A549 (cell line): ENCODE measurements around the gene NUMA1. TPM values are rescaled to one million over a fixed set of nuclear protein-coding genes. Genes with fewer than 3 reads are reported as not detected.

Source experiments
- ATAC-seq, 2 experiments: fragments of 200-7000 bp in 1 of 2; fragments of >200 bp in 1 of 2; cut with Nextera tagmentation in 1 of 2; cut with Tn5 transposase in 1 of 2; 3 replicates each; pipeline versions ENCODE4 v1.8.0 to v1.9.1; 2018 to 2020; ENCODE audit warnings: mild to moderate bottlenecking in 1 of 2, moderate library complexity in 1 of 2
- CTCF ChIA-PET: fragments of 300-600 bp; sonication (Branson Sonifier 250); formaldehyde crosslinking; extraction: SDS; loops from one replicate; lab custom pipeline; 2021; ENCODE audit warnings: antibody characterized with exemption, inconsistent platforms; lab: Yijun Ruan, JAX
- POLR2A ChIA-PET: fragments of 350-600 bp; formaldehyde crosslinking; extraction: SDS; loops from one replicate; lab custom pipeline; 2021; ENCODE audit warnings: antibody characterized with exemption, inconsistent platforms; lab: Yijun Ruan, JAX
- DNase-seq, 2 experiments: peaks; one replicate each; pipeline versions ENCODE4 v3.0.0 to v3.0.0-alpha.2; 2011 to 2016; ENCODE audit warnings: low read depth in 1 of 2, low spot score in 1 of 2
- FAIRE-seq: peaks from 2 replicates; lab custom pipeline; 2011; peaks lifted over from hg19 to GRCh38; lab: Jason Lieb, UNC
- H3K27ac ChIP-seq, 2 experiments: fragments of >200 bp; sonication (Bioruptor Twin); formaldehyde crosslinking; 3 replicates each; pipeline ENCODE4 v1.5.1; 2016 to 2017
- H3K4me1 ChIP-seq: fragments of >200 bp; sonication (Bioruptor Twin); formaldehyde crosslinking; 3 replicates; pipeline ENCODE4 v1.6.1; 2016
- H3K4me2 ChIP-seq: fragments of >200 bp; sonication (Bioruptor Twin); formaldehyde crosslinking; 3 replicates; pipeline ENCODE4 v1.6.1; 2016
- H3K4me3 ChIP-seq: fragments of >200 bp; sonication (Bioruptor Twin); formaldehyde crosslinking; 3 replicates; pipeline ENCODE4 v1.5.1; 2016
- H3K9me3 ChIP-seq: fragments of >200 bp; sonication (Bioruptor Twin); formaldehyde crosslinking; 3 replicates; pipeline ENCODE4 v1.6.1; 2016
- ATOH8 ChIP-seq: fragments of 250-450 bp; sonication (Bioruptor Pico); IDR thresholded peaks from 2 replicates; pipeline ENCODE4 v1.5.0; 2020; ENCODE audit warnings: low read depth, mild to moderate bottlenecking, moderate library complexity
- CTCF ChIP-seq: fragments of >200 bp; sonication (Bioruptor Twin); formaldehyde crosslinking; IDR thresholded peaks from 3 replicates; pipeline ENCODE4 v1.5.1; 2016
- E2F6 ChIP-seq: IDR thresholded peaks from 2 replicates; pipeline ENCODE4 v1.6.1; 2012; ENCODE audit warnings: low read depth, borderline replicate concordance
- EHMT2 ChIP-seq: fragments of 200-600 bp; sonication (generic); IDR thresholded peaks from 2 replicates; pipeline ENCODE4 v1.6.1; 2016; ENCODE audit warnings: antibody characterized with exemption, low read depth, mild to moderate bottlenecking, moderate library complexity
- ESRRA ChIP-seq: fragments of 150-350 bp; IDR thresholded peaks from 2 replicates; pipeline ENCODE4 v1.6.1; 2014; ENCODE audit warnings: mild to moderate bottlenecking, low read length, borderline replicate concordance
- FOSB ChIP-seq: fragments of 250-450 bp; sonication (Bioruptor Pico); IDR thresholded peaks from 2 replicates; pipeline ENCODE4 v1.5.0; 2020; ENCODE audit warnings: mild to moderate bottlenecking, moderate library complexity
- GATA3 ChIP-seq: IDR thresholded peaks from 2 replicates; pipeline ENCODE4 v1.6.1; 2012; ENCODE audit warnings: borderline replicate concordance
- HDAC2 ChIP-seq: fragments of 200-600 bp; sonication (generic); IDR thresholded peaks from 2 replicates; pipeline ENCODE4 v1.6.1; 2016
- HEYL ChIP-seq: fragments of 250-450 bp; sonication (Bioruptor Pico); IDR thresholded peaks from 2 replicates; pipeline ENCODE4 v1.8.0; 2021; ENCODE audit warnings: mild to moderate bottlenecking, moderate library complexity
- HOXA7 ChIP-seq: fragments of 250-450 bp; sonication (Bioruptor Pico); IDR thresholded peaks from 2 replicates; pipeline ENCODE4 v1.5.0; 2020; ENCODE audit warnings: mild to moderate bottlenecking, moderate library complexity
- HOXB5 ChIP-seq: fragments of 250-450 bp; sonication (Bioruptor Pico); IDR thresholded peaks from 2 replicates; pipeline ENCODE4 v1.5.0; 2020; ENCODE audit warnings: mild to moderate bottlenecking, moderate library complexity
- JUN ChIP-seq, 2 experiments: fragments of >200 bp; sonication (Bioruptor Twin); formaldehyde crosslinking; IDR thresholded peaks; 2 replicates in 1 of 2; 3 replicates in 1 of 2; pipeline ENCODE4 v1.6.1; 2016 to 2017
- JUNB ChIP-seq: fragments of >200 bp; sonication (Bioruptor Twin); formaldehyde crosslinking; IDR thresholded peaks from 2 replicates; pipeline ENCODE4 v1.6.1; 2016
- KDM1A ChIP-seq: fragments of 200-600 bp; sonication (generic); IDR thresholded peaks from 2 replicates; pipeline ENCODE4 v1.6.1; 2016; ENCODE audit warnings: low read depth, mild to moderate bottlenecking
- KDM5A ChIP-seq: fragments of 200-600 bp; sonication (generic); IDR thresholded peaks from 2 replicates; pipeline ENCODE4 v1.6.1; 2016; ENCODE audit warnings: antibody characterized with exemption, mild to moderate bottlenecking
- MAX ChIP-seq: IDR thresholded peaks from 2 replicates; pipeline ENCODE4 v1.6.1; 2012
- MYC ChIP-seq: IDR thresholded peaks from 2 replicates; pipeline ENCODE4 v1.6.1; 2012; ENCODE audit warnings: mild to moderate bottlenecking, inconsistent platforms, low read length, improper control_type of control experiment, borderline replicate concordance
- NPAS2 ChIP-seq: fragments of 250-450 bp; sonication (Bioruptor Pico); IDR thresholded peaks from 2 replicates; pipeline ENCODE4 v1.8.0; 2022; ENCODE audit warnings: mild to moderate bottlenecking, moderate library complexity, borderline replicate concordance
- RAD21 ChIP-seq, 2 experiments: fragments of >200 bp in 1 of 2; sonication (Bioruptor Twin) in 1 of 2; formaldehyde crosslinking in 1 of 2; IDR thresholded peaks in 1 of 2; conservative IDR thresholded peaks in 1 of 2; 2 replicates in 1 of 2; 3 replicates in 1 of 2; pipeline ENCODE4 v1.6.1; 2012 to 2018; ENCODE audit warnings: inconsistent platforms in 1 of 2
- RCOR1 ChIP-seq: fragments of 150-350 bp; IDR thresholded peaks from 2 replicates; pipeline ENCODE4 v1.6.1; 2014; ENCODE audit warnings: antibody characterized with exemption, low read length, low read depth
- SREBF2 ChIP-seq: fragments of 450-650 bp; IDR thresholded peaks from 2 replicates; pipeline ENCODE4 v1.6.1; 2014; ENCODE audit warnings: mild to moderate bottlenecking, moderate library complexity
- TFCP2L1 ChIP-seq: fragments of 250-450 bp; sonication (Bioruptor Pico); IDR thresholded peaks from 2 replicates; pipeline ENCODE4 v1.5.0; 2021; ENCODE audit warnings: mild to moderate bottlenecking
- ZFP36 ChIP-seq: fragments of 450-650 bp; IDR thresholded peaks from 2 replicates; pipeline ENCODE4 v1.6.1; 2014; ENCODE audit warnings: borderline replicate concordance; ENCODE audit not compliant: partially characterized antibody
- ZNF302 ChIP-seq: fragments of 250-450 bp; sonication (Bioruptor Pico); IDR thresholded peaks from 2 replicates; pipeline ENCODE4 v1.9.0; 2021; ENCODE audit warnings: inconsistent platforms, mild to moderate bottlenecking, moderate library complexity
- ZSCAN20 ChIP-seq: fragments of 250-450 bp; sonication (Bioruptor Pico); IDR thresholded peaks from 2 replicates; pipeline ENCODE4 v1.8.0; 2022; ENCODE audit warnings: mild to moderate bottlenecking, moderate library complexity
- WGBS: methylation state at CpG from one replicate; pipeline ENCODE4 v1.1.6; 2017; ENCODE audit errors: missing lambda C conversion rate; 5-methylcytosine and 5-hydroxymethylcytosine counted together
- polyA plus RNA-seq, 4 experiments: library from polyadenylated mRNA; depleted of rRNA in 3 of 4; stranded (reverse); fragments of >200 nt; fragmentation: RNase III in 1 of 4; extraction: RNeasy Plus Mini Kit Qiagen cat#74134 plus additional on column Dnase treatment in 1 of 4; gene quantifications; 2 replicates in 3 of 4; 3 replicates in 1 of 4; pipeline ENCODE4 v1.2.3, GENCODE V29; 2011 to 2017

NUMA1 gene
- polyA plus RNA-seq, 2 of the 4 experiments (the other 2 are of a cell fraction): 51.5 to 65.8 TPM

DNA sequence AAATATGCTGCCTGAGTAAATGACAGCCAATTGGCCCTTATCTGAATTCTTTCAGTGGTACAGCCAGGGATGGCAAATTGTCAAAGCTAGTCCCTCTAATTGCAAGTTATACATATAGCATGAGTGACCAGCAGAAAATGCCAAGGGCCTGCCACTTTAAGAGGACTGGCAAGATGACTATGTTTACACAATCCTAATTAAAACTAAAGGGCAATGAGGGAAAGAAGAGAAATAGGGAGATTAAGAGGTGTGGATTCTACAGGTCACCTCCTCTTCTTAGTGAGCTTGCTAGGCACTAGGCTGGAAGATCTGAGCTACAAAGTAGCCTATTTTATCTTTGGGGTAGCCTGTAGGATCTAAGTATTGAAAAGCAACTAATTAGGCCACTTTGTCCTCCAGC lies 13.5 kb downstream of the NUMA1 start (continued):
- TF ChIP-seq FOSB (CRISPR knock-in tag): no peak
- TF ChIP-seq, all 56 proteins: peak for 0

- POLR2A ChIA-PET: interaction anchor here (1.8 kb wide), 1 partner anchor 8 kb away, joined by 4 read pairs; no protein-coding TSS in a partner anchor
- Histone ChIP-seq H3K4me1 (peaks cover 4% of the 10 kb centered on the region; the same call in 2 of the 3 replicates), H3K4me3 (no peak overlapping the region), H3K27ac (no peak overlapping the region), H3K4me2 (no peak overlapping the region), H3K9me3 (no peaks in the 10 kb centered on the region)
- 91% methylated on average over 5 of the region's 5 CpGs for WGBS
- CTCF ChIA-PET: interaction anchor here (0.6 to 3.6 kb wide), 5 partner anchors 11 to 37 kb away, joined by 3 to 15 read pairs (median 5); no protein-coding TSS in a partner anchor
- FAIRE-seq (no peak), DNase-seq (no peak), ATAC-seq (no peak)
- no peak for TF ChIP-seq RCOR1
- TF ChIP-seq GATA3: no peak
- no peak for TF ChIP-seq RAD21 (conservative IDR thresholded peaks at IDR 0.05 in 1 of 2, IDR thresholded peaks at IDR 0.05 in 1 of 2)
- no peak for TF ChIP-seq SREBF2
- TF ChIP-seq NPAS2: no peak
- TF ChIP-seq ATOH8 (CRISPR knock-in tag): no peak
- no peak for TF ChIP-seq HDAC2
- TF ChIP-seq JUNB: no peak
- no peak for TF ChIP-seq E2F6
- no peak for TF ChIP-seq KDM5A
- no peak for TF ChIP-seq MAX
- TF ChIP-seq HOXA7: no peak
- no peak for TF ChIP-seq CTCF
- no peak for TF ChIP-seq ESRRA
- TF ChIP-seq ZFP36: no peak
- no peak for TF ChIP-seq KDM1A
- no peak for TF ChIP-seq ZNF302 (CRISPR knock-in tag)
Measured at GRCh38 chr11:72061739-72062396, 18.5 kb downstream of the NUMA1 start.

DNA sequence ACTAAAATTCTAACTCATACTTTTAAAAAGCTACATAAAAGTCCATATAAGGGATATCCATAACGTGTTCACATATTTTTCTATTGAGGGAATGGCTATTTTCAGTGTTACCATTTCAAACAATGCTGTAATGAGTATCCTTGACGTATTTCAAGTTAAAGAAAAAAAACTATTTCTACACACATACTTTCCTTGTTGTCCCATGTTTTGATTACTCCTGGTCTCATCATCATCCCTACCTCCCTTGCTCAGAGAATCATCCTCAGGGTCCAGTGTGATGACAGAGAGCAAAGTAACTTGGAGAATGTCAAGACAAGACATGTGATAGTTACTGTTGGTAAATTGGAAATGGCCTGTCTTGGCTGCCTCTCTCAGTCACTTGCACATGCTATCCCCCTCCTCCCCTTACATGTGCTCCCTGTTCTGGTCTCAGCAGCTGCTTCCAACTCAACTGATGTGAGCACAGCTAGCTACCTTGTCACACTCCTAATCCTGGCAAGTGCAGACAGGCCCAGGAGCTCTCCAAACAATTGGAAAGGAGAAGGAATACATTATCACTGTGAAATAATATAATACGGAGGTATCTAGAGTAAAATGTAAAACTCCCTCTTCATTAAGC lies 21.8 kb downstream of the NUMA1 start:
- Histone ChIP-seq H3K4me2 (no peak overlapping the region), H3K4me3 (no peak overlapping the region), H3K27ac (no peak overlapping the region), H3K4me1 (no peaks in the 10 kb centered on the region), H3K9me3 (no peaks in the 10 kb centered on the region)
- no peak for TF ChIP-seq FOSB (CRISPR knock-in tag)
- no peak for TF ChIP-seq EHMT2
- TF ChIP-seq E2F6: no peak
- no peak for TF ChIP-seq TFCP2L1 (CRISPR knock-in tag)
- no peak for TF ChIP-seq ZNF302 (CRISPR knock-in tag)
- no peak for TF ChIP-seq HOXB5 (CRISPR knock-in tag)
- TF ChIP-seq HEYL (CRISPR knock-in tag): no peak
- TF ChIP-seq ESRRA: no peak
- no peak for TF ChIP-seq JUN (IDR thresholded peaks at IDR 0.05)
- no peak for TF ChIP-seq MYC
- TF ChIP-seq ZSCAN20: no peak
- FAIRE-seq (no peak), DNase-seq (no peak), ATAC-seq (no peak; a peak in 1 of 6 replicates)
- ChIA-PET POLR2A (no interaction called here), CTCF (interaction anchor here (0.6 to 3.6 kb wide), 6 partner anchors 8 to 1003 kb away, joined by 3 to 15 read pairs (median 7); no protein-coding TSS in a partner anchor)
- WGBS: 87% methylated on average over 3 of the region's 3 CpGs
